ENCODE measurements around the gene CELF1. TPM values are rescaled to one million over a fixed set of nuclear protein-coding genes. Genes with fewer than 3 reads are reported as not detected.

CELF1 gene
- total and polyA plus RNA-seq, 2 of the 4 experiments (the other 2 are of a cell fraction), result 63.3 to 135 TPM

DNA sequence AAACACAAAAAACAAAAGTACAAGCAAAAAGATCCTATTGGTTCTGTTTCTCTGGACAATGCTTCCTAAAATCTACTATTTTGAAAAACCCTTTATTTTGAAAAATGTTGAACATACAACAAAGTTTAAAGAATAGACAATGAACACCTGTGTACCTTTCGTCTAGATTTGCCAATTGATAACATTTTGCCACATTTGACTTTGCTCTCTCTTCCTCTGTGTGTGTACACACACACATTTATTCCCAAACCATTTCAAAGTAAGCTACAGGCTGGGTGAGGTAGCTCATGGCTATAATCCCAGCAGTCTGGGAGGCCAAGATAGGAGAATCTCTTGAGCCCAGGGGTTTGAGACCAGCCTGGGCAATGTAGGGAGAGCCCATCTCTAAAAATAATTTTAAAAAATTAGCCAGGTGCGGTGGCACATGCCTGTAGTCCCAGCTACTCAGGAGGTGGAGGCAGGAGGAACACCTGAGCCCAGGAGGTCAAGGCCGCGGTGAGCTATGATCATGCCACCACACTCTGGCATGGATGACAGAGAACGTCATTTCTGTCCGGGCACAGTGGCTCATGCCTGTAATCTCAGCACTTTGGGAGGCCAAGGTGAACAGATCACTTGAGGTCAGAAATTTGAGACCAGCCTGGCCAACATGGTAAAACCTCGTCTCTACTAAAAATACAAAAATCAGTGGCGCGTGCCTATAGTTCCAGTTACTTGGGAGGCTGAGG, 121.4 kb downstream of the CELF1 start:
- BruUV-seq (replicated peaks), result no TSS peak
- in situ Hi-C loops (cut with MboI; ENCODE audit: low sequenced_read_pairs), result no loop called here

More for the DNA sequence above, 121.4 kb downstream of the CELF1 start:
- Histone ChIP-seq H3K79me1 (ENCODE audit: low read depth in 1 of 2, low read length in 2 of 2) (no peaks in the 10 kb centered on the region), H2BK20ac (ENCODE audit: low read depth, low read length) (no peak overlapping the region), H3K56ac (ENCODE audit: extremely low read depth, insufficient read depth, low read length) (no peak overlapping the region), H4K91ac (ENCODE audit: insufficient read depth, low read depth, low read length) (no peak overlapping the region), H3K4me3 (ENCODE audit: insufficient read depth, low read depth, low read length) (no peak overlapping the region), H3K14ac (replicated peaks; ENCODE audit: low read depth, low read length) (no peak overlapping the region), H2AK9ac (replicated peaks; ENCODE audit: low read depth, low read length, poor library complexity) (no peak overlapping the region), H3K4ac (ENCODE audit: low read depth, low read length) (no peak overlapping the region), H3K4me2 (ENCODE audit: low read depth, low read length) (no peak overlapping the region), H3K23ac (ENCODE audit: low read depth, low read length) (no peak overlapping the region), H2BK120ac (ENCODE audit: low read depth, low read length) (no peak overlapping the region), H3K4me1 (ENCODE audit: control insufficient read depth, insufficient read depth, low read length) (no peaks in the 10 kb centered on the region), H3K9ac (ENCODE audit: low read depth, low read length) (no peak overlapping the region), H3K9me3 (ENCODE audit: control insufficient read depth, insufficient read depth, low read length) (no peaks in the 10 kb centered on the region), H3K36me3 (ENCODE audit: control insufficient read depth, insufficient read depth, low read length) (no peaks in the 10 kb centered on the region), H3K9me1 (ENCODE audit: insufficient read depth, low read length) (peaks cover 3% of the 10 kb centered on the region; the same call in 1 of the 2 replicates), H4K8ac (ENCODE audit: low read depth in 2 of 2, low read length in 2 of 2) (no peak overlapping the region), H3K27me3 (ENCODE audit: control insufficient read depth, insufficient read depth, low read length) (no peaks in the 10 kb centered on the region), H3K27ac (ENCODE audit: insufficient read depth, low read length) (no peak overlapping the region), H2BK15ac (ENCODE audit: low read depth, low read length) (no peak overlapping the region), H2AK5ac (ENCODE audit: low read depth, low read length) (no peak overlapping the region), H4K5ac (ENCODE audit: low read depth, low read length) (no peak overlapping the region), H3K18ac (ENCODE audit: low read depth, low read length) (no peak overlapping the region), H2BK5ac (ENCODE audit: low read depth, low read length, poor library complexity, severe bottlenecking) (no peak overlapping the region), H2AFZ (replicated peaks; ENCODE audit: low read length, poor library complexity) (no peak overlapping the region), H4K20me1 (ENCODE audit: insufficient read depth, low read length) (no peaks in the 10 kb centered on the region)
- intact Hi-C loops (cut with micrococcal nuclease) (no loop called here), dilution Hi-C loops (cut with HindIII; ENCODE audit: low sequenced_read_pairs, unreplicated experiment) (no loop called here)
- WGBS, 2 experiments (ENCODE audit: extremely low coverage in 2 of 2, insufficient read length in 1 of 2), result 97% methylated on average over 5 of the region's 9 CpGs; no CpG with 5 or more reads in 1 of the 2 experiments
- ChIA-PET POLR2A (ENCODE audit: unreplicated experiment) (no interaction called here), CTCF (no interaction called here)
- TF ChIP-seq RCOR1 (IDR thresholded peaks at IDR 0.05; ENCODE audit: insufficient replicate concordance, low read length) (no peak), CHD1 (IDR thresholded peaks at IDR 0.05; ENCODE audit: low read depth, low read length) (no peak), RFX5 (IDR thresholded peaks at IDR 0.05; ENCODE audit: low read depth, low read length) (no peak), NFE2L2 (IDR thresholded peaks at IDR 0.05; ENCODE audit: low read depth, low read length) (no peak), CEBPB (IDR thresholded peaks at IDR 0.05; ENCODE audit: low read depth, low read length) (no peak), RAD21 (IDR thresholded peaks at IDR 0.05; ENCODE audit: low read length) (no peak), USF2 (IDR thresholded peaks at IDR 0.05; ENCODE audit: low read depth, low read length) (no peak), FOS (IDR thresholded peaks at IDR 0.05; ENCODE audit: low read depth, low read length) (no peak), POLR2A (IDR thresholded peaks at IDR 0.05; ENCODE audit: low read depth, low read length) (no peak), ELK1 (IDR thresholded peaks at IDR 0.05; ENCODE audit: borderline replicate concordance, low read depth, low read length) (no peak), BHLHE40 (IDR thresholded peaks at IDR 0.05; ENCODE audit: low read depth, low read length) (no peak), MAFK (IDR thresholded peaks at IDR 0.05; ENCODE audit: low read depth, low read length) (no peak)
- TF ChIP-seq, protein P1, sequence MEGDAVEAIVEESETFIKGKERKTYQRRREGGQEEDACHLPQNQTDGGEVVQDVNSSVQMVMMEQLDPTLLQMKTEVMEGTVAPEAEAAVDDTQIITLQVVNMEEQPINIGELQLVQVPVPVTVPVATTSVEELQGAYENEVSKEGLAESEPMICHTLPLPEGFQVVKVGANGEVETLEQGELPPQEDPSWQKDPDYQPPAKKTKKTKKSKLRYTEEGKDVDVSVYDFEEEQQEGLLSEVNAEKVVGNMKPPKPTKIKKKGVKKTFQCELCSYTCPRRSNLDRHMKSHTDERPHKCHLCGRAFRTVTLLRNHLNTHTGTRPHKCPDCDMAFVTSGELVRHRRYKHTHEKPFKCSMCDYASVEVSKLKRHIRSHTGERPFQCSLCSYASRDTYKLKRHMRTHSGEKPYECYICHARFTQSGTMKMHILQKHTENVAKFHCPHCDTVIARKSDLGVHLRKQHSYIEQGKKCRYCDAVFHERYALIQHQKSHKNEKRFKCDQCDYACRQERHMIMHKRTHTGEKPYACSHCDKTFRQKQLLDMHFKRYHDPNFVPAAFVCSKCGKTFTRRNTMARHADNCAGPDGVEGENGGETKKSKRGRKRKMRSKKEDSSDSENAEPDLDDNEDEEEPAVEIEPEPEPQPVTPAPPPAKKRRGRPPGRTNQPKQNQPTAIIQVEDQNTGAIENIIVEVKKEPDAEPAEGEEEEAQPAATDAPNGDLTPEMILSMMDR (conservative IDR thresholded peaks at IDR 0.05; ENCODE audit: low read depth, low read length), result no peak
- DNase-seq, result no peak
- ATAC-seq (ENCODE audit: low read depth), result no peak

All from IMR-90 (cell line).